HS-5 (cell line): ENCODE data around the gene CNP.
"Not testable (repeated sequence)": the region's sequence is repeated elsewhere in the genome, so short reads cannot be mapped to it uniquely, and the experiment has no call there.

Experiments used
- DNase-seq: peaks from one replicate; pipeline ENCODE4 v3.0.0-alpha.2; 2012; ENCODE audit warnings: low read depth

The CNP gene

DNA sequence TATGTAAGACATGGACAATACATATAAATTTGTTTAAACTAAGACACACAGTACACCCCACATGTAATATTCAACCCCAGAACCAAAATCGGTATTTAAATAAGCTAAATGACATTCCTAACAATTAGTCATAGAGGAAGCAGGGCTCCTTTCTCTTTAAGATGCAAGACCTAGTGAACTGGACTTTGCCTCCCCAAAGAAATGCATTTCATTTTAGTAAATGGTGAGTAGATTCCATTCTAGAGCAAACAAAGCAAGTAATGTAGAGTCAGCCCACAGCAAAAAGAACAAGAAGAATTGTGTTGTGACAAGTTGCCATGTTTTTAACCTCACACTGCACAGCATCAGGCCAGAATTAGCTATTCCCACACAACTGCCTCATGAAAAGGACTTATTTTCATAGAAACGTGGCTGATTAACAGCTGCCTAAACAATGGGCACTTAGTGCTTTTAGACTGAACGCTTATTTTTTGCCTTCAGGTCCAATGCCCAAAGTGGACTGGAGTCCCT is 36.3 kb downstream of the CNP start:
- no peak for DNase-seq

DNA sequence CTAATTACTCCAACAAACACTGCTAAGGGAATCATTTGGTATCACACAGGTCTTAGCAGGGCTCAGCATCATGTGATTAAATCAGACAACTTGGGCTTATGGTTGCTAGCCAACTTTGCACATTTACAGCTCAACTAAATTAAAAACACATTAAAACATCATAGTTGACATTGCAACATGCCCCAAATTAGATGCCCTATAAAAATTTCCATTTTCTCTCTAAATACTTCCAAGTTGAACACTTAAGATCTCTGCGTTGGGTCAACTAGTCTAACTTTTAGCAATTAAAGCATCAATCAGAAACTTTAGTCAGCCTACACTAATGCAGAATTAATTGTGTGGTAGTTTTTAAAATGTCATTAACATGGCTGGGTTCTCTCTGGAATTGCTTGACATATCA is 38.6 kb downstream of the CNP start:
- no peak for DNase-seq

DNA sequence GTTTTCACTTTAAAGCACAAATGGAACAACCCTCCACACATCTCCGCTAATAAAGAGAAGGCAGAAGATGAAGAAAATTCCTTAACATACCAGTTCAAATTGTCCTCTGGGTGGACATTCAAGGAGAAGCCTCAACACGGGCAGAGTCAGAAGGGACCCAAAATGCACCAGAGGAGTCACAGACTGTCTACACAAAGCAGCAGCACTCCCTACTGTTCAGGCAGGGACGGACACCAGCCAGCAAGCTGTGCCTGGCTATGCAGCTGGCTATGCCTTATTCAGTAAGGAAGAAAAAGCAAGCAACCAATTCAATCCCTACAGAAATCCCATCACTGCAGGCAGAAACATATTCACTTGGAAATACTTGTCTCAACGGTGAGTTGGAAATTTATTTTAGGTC is 42.6 kb downstream of the CNP start:
- no peak for DNase-seq

DNA sequence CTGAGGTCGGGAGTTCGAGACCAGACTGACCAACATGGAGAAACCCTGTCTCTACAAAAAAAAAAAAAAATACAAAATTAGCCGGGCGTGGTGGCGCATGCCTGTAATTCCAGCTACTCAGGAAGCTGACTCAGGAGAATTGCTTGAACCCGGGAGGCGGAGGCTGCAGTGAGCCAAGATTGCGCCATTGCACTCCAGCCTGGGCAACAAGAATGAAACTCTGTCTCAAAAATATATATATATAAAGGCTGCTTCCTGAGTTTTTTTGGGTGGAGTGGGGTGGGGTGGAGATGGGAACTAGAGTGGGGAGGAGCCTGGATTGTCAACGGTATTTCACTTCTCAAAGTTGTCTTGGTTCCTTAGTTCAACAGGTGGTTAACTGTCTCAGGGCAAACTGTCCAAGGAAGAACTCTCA is 43.7 kb downstream of the CNP start:
- not testable (repeated sequence) for DNase-seq

DNA sequence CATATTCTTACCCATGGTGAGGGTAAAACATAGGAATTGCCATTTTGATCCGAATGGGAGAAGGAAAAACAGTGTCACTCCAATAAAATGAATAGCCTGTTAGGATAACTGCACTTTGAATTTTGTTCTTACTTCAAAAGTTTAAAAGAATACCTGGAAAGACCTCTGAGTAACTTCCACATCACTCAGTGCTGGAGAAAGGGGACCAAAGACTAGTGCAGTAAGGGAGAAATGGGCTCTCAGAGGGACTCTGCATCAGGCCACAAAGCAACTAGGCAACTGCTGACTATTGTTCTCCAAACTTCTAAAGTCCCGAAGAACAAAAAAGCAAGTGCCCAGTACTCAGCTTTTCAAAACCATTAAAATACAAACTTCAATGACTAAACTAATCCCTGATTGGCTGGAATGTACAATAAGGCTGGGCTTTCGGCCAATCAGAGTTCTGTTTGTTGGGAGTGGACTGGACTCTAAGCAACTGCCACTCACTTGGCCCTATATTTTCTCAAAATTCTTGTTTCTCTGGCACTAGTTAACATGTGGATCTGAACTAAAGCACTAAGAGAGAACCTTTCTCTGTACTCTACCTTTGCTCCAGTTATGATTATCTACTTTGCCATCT is 44.4 kb downstream of the CNP start:
- DNase-seq: no peak

DNA sequence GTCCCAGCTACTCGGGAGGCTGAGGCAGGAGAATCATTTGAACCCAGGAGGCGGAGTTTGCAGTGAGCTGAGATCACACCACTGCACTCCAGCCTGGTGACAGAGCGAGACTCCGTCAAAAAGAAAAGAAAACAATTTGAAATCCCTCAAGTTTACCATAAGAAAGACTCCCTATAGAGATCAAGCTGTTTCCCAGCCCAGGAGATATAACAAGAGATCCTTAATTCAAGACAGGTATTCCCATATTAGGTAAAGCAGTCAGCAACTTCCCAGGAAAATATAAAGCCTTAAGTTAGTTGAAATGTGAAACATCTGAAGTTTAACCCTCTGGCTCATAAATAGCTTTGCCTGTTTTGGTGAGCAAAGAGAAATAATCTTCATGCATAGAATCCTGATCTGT is 45.8 kb downstream of the CNP start:
- DNase-seq: not testable (repeated sequence)

DNA sequence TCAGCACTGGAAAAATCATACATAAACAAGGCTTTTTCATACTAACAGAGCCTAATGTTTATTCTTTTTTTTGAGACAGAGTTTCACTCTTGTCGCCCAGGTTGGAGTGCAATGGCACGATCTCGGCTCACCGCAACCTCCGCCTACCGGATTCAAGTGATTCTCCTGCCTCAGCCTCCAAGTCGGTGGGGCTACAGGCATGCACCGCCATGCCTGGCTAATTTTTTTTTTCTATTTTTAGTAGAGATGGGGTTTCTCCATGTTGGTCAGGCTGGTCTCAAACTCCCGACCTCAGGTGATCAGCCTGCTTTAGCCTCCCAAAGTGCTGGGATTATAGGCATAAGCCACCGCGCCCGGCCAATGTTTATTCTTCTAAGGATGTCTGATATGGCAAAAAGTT is 47.1 kb downstream of the CNP start:
- not testable (repeated sequence) for DNase-seq

DNA sequence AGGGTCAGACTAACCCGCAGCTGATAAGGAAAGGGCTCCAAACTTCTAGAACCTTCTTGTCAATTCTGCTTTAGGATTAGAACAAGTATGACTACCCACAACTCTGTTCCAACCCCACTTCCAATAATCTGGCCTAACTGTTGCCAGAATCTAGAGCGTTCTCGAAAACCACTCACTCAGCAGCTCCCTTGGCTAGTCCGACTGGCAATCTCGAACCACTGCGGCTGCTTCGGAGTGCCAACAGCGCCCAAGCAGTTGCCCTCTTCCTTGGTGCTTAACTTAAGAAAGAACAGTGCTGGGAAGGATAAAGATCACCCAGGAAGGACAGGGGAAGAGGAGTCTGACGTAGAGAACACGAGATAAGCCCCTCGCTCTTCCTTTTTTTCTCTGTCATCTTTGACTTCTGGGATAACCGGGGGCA is 49.8 kb downstream of the CNP start:
- no peak for DNase-seq

DNA sequence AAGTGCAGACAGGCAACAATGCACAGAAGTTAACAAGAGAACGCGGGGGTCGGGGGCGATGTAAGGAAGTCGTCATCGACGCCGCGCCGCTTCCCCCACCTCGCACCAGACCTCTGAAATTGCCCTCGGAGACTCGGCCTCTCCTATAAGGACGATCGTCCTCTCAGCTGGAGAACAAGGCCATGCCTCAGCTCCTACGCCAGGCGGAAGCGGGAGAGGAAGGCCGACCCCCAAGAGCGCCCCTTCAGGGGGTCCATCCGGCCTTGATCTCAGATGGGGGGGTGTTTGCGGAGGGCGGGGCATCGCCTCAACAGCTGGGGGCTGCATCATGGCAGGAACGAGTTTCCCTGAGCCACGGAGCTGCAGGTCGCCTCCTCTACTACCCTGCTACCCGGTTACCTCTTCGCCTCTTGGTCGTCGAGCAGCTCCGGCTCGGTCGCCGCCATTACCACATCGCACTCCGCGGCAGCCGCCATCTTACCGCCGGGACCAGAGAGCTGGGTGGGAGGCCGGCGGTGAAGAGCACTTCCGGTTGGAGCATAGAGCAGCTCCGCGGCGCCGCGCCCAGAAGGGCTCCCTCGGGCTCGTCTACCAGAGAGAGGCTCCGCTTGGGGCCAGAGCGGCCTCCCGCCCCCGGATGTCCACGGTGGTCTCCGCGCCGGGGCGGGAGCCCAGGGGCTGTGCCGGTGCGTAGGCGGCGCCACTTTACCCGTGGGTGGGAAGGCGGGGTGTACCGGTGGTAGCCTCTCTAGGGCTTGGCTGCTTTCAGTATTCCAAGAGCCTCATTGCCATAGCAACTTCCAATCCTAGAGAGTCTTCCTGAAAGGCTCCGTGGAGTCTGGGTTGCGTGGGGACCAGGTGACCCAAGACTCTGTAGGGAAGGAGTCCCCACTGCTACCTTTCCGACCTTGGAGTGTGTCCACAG is 50.6 kb downstream of the CNP start, which contains the start of gene DNAJC7:
TSS of gene DNAJC7 (minus strand) at position 499 of the 925 bp plus-strand sequence. CDS start at position 476, 23 bp downstream.
- peak; percentile 57 for DNase-seq

DNA sequence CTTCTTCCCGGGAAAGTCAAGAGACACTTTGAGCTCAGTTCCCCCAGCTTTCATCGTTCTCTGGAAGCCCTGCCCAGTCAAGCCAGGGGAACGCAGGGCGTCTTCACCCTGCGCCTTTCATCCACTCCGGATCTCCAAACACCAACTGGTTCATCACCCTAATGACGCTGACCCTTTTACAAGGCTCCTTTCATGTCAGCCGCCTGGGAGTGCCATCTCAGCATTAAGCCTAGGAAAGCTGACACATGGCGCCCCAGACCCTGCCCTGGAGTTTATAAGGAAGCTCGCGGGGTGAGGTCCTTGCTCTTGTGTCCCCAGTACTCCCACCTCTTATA is 51.2 kb downstream of the CNP start:
- no peak for DNase-seq

DNA sequence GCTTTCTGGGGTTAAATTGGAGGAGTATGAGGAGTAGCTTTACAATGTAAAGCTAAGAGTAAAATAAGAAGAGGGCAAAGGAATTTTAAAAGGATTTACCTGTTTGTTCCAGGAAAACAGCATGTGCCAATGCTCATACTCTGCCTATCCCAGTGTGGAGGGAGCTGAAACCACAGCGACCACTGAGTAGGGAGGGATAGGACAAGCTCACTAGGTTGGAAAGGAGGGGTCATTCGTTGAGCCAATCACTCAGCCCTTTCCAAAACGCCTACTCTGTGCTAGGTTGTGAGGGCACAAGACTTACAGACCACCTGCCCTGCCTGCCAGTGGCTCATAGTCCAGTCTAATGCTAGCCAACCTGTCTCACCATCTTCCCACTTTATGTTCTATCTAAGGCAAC is 51.7 kb downstream of the CNP start:
- no peak for DNase-seq

DNA sequence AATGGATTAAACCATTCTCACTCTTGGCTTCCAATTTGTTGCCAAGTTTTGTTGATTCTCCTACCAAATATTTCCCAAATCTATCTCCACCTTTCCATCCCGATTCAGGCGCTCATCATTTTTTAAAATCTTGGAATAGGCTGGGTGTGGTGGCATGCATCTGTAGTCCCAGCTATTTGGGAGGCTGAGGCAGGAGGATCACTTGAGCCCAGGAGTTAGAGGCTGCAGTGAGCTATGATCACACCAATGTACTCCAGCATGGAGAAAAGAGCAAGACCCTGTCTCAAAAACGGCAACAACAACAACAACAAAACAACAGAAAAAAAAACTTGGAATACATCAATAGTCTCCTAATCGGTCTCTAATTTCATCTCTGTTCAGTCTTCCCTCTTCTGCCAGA is 52.4 kb downstream of the CNP start:
- DNase-seq: no peak

DNA sequence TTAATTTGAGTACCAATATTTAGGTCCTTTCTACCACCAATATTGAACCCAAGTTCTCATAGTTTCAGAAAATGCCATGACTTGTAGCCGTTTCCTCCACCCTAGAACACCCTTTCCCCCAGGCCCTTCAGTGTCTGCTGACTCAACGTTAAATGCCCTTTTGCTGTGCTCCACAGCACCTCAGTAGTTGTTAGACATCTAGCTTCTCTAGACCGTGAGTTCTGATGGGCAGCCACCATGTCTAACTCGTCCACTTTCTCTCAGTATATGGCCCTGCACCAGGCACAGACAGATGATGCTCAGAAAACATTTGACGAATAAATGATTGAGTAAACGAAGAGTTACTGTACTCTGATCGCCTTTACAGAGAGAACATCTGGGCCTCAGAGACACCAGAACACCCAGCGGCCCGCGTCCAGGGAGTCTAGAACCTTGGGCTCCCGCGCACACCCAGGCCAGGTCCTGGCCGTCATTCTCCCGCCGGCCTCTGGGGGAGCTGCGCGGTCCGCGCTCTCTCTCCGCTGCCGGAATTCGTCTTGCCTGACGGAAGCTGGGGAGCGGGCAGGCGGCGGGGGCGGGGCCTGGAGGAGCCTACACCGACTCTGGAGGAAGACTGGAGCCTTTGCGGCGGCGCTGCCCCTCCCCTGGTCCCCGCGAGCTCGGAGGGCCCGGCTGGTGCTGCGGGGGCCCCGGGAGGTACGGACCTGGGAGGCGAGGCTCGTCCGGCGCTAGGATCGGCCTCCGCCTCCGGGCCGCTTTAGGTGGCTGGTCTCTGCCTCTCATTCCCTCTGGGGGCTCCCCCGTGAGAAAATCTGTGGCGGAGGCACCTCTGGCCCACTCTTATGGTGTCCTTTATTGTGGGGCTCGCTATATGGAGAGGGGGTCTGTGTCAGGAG is 53.2 kb downstream of the CNP start, which contains the start of gene NKIRAS2:
TSS of gene NKIRAS2 (plus strand) at position 582 of the 896 bp plus-strand sequence. CDS start 1,488 bp downstream, outside the sequence.
- DNase-seq: no peak

DNA sequence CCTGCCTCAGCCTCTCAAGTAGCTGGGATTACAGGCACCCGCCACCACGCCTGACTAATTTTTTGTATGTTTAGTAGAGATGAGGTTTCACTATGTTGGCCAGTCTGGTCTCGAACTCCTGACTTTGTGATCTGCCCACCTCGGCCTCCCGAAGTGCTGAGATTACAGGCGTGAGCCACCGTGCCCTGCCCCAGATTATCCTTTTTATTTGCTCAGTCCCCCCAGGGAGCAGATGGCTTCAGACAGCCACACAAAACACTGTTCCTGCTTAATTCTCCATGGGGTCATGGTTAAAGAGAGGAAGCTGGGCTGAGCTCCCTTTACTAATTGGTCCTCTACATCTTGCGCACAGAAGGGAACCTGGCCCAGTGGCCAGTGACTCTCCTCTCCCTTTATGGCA is 54.2 kb downstream of the CNP start:
- not testable (repeated sequence) for DNase-seq

DNA sequence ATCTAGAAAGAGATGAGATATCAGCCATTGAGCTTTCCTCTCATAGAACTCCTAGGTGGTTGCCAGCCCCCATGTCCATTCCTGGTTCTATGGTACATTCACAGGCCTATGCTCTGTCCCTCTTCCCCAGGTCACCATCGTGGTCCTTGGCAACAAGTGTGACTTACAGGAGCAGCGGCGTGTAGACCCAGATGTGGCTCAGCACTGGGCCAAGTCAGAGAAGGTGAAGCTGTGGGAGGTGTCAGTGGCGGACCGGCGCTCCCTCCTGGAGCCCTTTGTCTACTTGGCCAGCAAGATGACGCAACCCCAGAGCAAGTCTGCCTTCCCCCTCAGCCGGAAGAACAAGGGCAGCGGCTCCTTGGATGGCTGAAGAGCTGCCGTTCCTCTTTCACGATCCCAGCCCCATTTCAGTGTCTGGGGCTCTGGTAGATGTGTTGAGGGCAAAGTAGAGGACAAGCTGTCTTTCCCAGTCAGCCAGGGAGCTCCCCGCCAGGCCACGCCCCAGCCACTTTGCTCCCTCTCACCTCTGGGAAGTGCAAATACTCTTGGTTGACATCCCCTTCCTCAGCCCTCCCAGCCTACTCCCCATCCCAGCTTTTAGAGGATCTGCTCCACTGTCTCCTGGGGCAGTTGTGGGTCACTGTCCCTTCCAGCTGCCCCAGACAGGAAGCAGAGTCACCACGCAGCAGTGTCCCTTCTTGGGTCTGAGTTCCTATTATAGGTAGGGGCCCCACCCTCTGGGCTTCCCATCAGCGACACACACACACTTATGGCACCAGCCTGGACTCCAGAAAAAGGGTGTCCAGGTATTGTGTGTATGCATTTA is 57.1 kb downstream of the CNP start:
- DNase-seq: no peak

DNA sequence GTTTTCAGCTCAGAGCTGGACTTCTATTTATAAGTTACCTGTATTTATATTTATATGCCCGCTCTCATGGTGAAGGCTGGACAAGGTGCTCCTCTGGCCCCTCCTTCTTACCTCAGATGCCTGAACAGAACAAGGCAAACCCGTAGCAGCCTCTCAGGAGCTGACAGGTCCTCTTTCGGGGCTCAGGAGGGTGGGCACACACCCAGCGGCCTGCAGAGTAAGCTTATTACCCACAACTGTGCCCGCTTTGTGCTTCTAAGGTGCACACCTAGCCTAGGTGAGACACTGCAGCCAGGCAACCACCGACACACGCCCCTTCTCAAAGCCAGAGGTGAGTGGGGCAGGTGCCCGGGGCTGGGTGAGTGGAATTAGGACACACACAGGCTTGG is 58.6 kb downstream of the CNP start:
- DNase-seq: no peak

DNA sequence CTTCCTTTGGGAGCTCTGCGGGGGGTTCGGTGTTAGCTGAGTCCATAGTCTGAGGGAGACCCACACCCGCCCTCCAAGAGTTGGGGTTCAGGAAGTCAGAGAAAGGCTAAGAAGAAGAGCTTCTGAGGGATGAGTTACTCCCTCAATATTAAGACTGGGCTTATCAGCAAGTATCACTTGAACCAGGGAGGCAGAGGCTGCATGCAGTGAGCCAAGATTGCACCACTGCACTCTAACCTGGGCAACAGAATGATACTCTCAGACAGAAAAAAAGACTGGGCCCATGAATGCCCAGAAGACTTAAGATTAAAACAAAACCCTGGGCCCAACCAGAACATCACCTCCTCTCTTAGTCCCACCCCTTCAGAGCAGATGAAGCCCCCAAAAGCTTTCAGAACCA is 59.3 kb downstream of the CNP start:
- DNase-seq: no peak

DNA sequence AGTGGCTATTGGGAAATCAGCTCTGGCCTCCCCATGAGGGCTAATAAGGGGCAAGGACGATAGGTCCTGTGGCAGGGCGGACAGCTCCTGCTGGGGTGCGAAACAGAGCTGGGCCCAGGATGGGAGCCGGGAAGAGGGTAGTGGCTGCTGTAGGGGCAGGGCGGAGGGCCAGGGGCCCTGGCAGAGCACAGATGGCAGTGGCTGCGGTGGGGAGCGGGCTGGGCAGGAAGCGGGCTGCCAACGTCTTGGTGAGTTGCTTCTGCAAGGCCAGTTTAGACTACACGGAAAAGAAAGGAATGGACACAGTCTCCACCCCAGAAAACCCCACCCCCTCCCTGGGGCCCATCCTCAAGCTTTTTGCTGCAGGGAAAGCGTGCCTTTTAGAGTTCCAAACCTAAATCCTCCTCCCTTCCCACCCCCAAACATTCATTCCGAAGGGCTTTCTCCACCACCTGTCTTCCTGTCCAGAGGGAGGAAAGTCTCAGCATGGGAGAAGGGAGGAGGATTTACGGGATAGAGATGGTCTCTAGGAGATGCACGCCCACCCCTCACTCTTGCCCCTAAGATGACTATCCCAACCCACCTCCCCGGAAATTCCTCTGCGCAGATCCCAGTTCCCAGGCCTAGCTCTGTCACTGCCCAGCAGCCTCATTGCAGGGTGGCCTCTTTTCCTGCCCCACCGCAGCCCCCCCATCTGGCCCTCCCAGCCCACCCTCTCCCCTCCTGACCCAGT is 60.4 kb downstream of the CNP start:
- DNase-seq: no peak
